GM06990 (cell line): ENCODE results near the gene CCDC85A.
"Not testable (repeated sequence)": the region's sequence is repeated elsewhere in the genome, so short reads cannot be mapped to it uniquely, and the experiment has no call there.

Experiments used
- DNase-seq: peaks from one replicate; pipeline ENCODE4 v3.0.0-alpha.2; 2011; ENCODE audit not compliant: insufficient read length; ENCODE audit errors: extremely low read depth
- H3K27me3 ChIP-seq: replicated peaks from 2 replicates; pipeline ENCODE4 v1.6.0; 2011; ENCODE audit warnings: low read length; ENCODE audit not compliant: control insufficient read depth, insufficient read depth
- H3K36me3 ChIP-seq: 2 replicates; pipeline ENCODE4 v1.5.1; 2011; ENCODE audit warnings: low read length; ENCODE audit not compliant: control insufficient read depth, insufficient read depth
- H3K4me3 ChIP-seq: replicated peaks from 2 replicates; pipeline ENCODE4 v1.5.1; 2011; ENCODE audit warnings: low read depth, mild to moderate bottlenecking, control low read depth, low read length
- CTCF ChIP-seq: IDR thresholded peaks from 2 replicates; pipeline ENCODE4 v1.5.1; 2011; ENCODE audit warnings: low read length, control low read depth, mild to moderate bottlenecking, inconsistent platforms; ENCODE audit not compliant: insufficient read depth, poor library complexity, severe bottlenecking

Gene CCDC85A

GRCh38 chr2:56183643-56184499 is at the start of gene CCDC85A:
Gene CCDC85A, plus strand, starts transcription at chr2:56183990. Its CDS starts 635 bp downstream, at chr2:56184625.
- DNase-seq: peak; percentile 83
- H3K27me3 ChIP-seq: peaks cover 3% of the 10 kb centered on the region; the same call in 1 of the 2 replicates

GRCh38 chr2:56134861-56135260 is 48.9 kb upstream of the CCDC85A start:
- no peak for TF ChIP-seq CTCF
- Histone ChIP-seq H3K27me3 (no peaks in the 10 kb centered on the region; the same call in 1 of the 2 replicates), H3K4me3 (no peak overlapping the region), H3K36me3 (no peaks in the 10 kb centered on the region)
- no peak for DNase-seq

More at GRCh38 chr2:56183643-56184499, at the start of gene CCDC85A:
- Histone ChIP-seq H3K36me3 (no peaks in the 10 kb centered on the region), H3K4me3 (peak within 1 kb of the TSS; percentile 48)
- TF ChIP-seq CTCF: peak; percentile 93

- not testable (repeated sequence) for H3K27me3 ChIP-seq, H3K36me3 ChIP-seq, H3K4me3 ChIP-seq, DNase-seq
Measured at GRCh38 chr2:56142497-56143061, 41.2 kb upstream of the CCDC85A start.

- TF ChIP-seq CTCF: no peak
Measured at GRCh38 chr2:56147907-56148306, 35.9 kb upstream of the CCDC85A start.

GRCh38 chr2:56148825-56149224 is 35.0 kb upstream of the CCDC85A start:
- no peak for DNase-seq
- H3K27me3 ChIP-seq: no peaks in the 10 kb centered on the region; the same call in 1 of the 2 replicates
- H3K36me3 ChIP-seq: no peaks in the 10 kb centered on the region
- no peak for TF ChIP-seq CTCF
- H3K4me3 ChIP-seq: no peak overlapping the region

More at GRCh38 chr2:56147907-56148306, 35.9 kb upstream of the CCDC85A start:
- DNase-seq: no peak
- Histone ChIP-seq H3K27me3 (no peaks in the 10 kb centered on the region; the same call in 1 of the 2 replicates), H3K4me3 (no peak overlapping the region), H3K36me3 (no peaks in the 10 kb centered on the region)

- DNase-seq: no peak
- H3K4me3 ChIP-seq: no peak overlapping the region
- no peaks in the 10 kb centered on the region; the same call in 1 of the 2 replicates for H3K27me3 ChIP-seq
- no peaks in the 10 kb centered on the region for H3K36me3 ChIP-seq
- no peak for TF ChIP-seq CTCF
Measured at GRCh38 chr2:56151841-56152240, 31.9 kb upstream of the CCDC85A start.
